Activated naive CD4-positive, alpha-beta T cell treated with anti-CD3 and anti-CD28 coated beads, Interleukin-2, amount 50 U/mL, for 72 hours (primary cell): ENCODE data around the gene TENM3. TPM values are rescaled to one million over a fixed set of nuclear protein-coding genes. Genes with fewer than 3 reads are reported as not detected.
A peak's percentile ranks its signal among the peaks of the same experiment; 100 is the strongest.
"Not testable (repeated sequence)": the region's sequence is repeated elsewhere in the genome, so short reads cannot be mapped to it uniquely, and the experiment has no call there.

Source experiments
- ATAC-seq, 2 donors: fragments of 150-1000 bp; cut with Tn5 transposase; 2 replicates each; pipeline ENCODE4 v1.10.0; 2021; ENCODE audit warnings: mild to moderate bottlenecking in 2 of 2, moderate library complexity in 2 of 2
- DNase-seq, 2 donors: peaks; one replicate each; pipeline ENCODE4 v3.0.0; 2021 to 2022; ENCODE audit warnings: low spot score in 2 of 2
- H3K27ac Mint-ChIP-seq, 2 donors: one replicate each; pipeline ENCODE4 v1.8.0; 2022; ENCODE audit warnings: mild to moderate bottlenecking in 2 of 2, mixed read lengths in 2 of 2
- H3K36me3 Mint-ChIP-seq, 2 donors: one replicate each; pipeline ENCODE4 v1.8.0; 2022; ENCODE audit warnings: mixed read lengths in 2 of 2
- H3K9me3 Mint-ChIP-seq, 2 donors: one replicate each; pipeline ENCODE4 v1.8.0; 2022; ENCODE audit warnings: mixed read lengths in 2 of 2
- total RNA-seq, 2 donors: library from RNA; stranded (reverse); gene quantifications; one replicate each; pipeline ENCODE4 v1.2.3, GENCODE V29; 2022

TENM3 gene
- total RNA-seq, 2 donors from 2014 or later, result not detected

DNA sequence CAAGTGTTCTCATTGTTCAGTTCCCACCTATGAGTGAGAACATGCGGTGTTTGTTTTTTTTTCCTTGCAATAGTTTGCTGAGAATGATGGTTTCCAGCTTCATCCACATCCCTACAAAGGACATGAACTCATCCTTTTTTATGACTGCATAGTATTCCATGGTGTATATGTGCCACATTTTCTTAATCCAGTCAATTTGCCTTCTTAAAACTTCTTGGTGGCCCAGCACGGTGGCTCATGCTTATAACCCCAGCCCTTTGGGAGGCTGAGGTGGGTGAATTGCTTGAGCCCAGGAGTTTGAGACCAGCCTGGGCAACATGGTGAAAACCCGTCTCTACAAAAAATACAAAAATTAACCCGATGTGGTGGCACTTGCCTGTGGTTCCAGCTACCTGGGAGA is 942 bp upstream of the TENM3 start:
- DNase-seq, ATAC-seq, H3K27ac Mint-ChIP-seq: not testable (repeated sequence)
- Mint-ChIP-seq H3K36me3 (peaks cover 0 to 12% of the 10 kb centered on the region in 2 donors), H3K9me3 (peaks cover 16 to 21% of the 10 kb centered on the region in 2 donors)

DNA sequence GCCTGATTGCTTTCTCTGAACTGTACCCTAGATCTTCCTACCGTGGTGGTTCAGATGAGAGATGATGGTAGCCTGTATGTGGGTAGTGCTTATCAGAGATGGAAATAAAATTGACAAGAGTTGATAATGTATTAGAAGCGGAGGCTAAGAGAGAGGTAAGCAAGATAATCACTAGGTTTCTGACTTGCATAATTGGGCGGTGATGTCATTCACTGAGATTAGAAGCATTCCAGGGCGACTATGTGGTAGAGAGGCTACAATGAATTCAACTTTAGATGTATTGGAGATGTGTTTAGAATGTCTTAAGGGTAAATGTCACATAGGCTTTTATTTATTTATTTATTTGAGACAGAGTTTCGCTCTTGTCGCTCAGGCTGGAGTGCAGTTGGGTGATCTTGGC is 415 bp upstream of the TENM3 start:
- peaks cover 0 to 12% of the 10 kb centered on the region in 2 donors for H3K36me3 Mint-ChIP-seq
- DNase-seq (no peak), ATAC-seq (no peak)
- H3K27ac Mint-ChIP-seq, result no peak overlapping the region
- H3K9me3 Mint-ChIP-seq, result peaks cover 16 to 21% of the 10 kb centered on the region in 2 donors

DNA sequence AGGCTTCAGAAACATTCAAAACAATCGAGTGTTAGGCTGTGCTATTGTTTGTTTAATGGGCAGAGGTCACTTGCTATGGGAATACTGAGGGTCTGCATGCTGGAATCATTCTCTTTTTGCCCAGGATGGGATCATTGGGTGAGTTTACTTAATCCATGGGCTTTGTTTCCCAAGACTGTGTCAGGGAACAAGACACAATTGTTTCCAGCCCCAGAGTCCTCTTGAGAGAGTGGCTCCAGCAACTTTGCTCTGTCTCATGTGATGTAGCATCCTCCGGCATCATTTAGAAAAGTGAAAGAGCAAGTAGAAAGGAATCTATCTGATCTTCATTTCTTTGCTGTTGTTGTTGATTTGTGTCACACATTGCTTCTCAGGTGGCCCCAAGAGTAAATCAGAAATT is 1.8 kb downstream of the TENM3 start:
- no peak for DNase-seq
- no peak overlapping the region for H3K27ac Mint-ChIP-seq
- H3K36me3 Mint-ChIP-seq, result peaks cover 0 to 12% of the 10 kb centered on the region in 2 donors
- no peak for ATAC-seq
- H3K9me3 Mint-ChIP-seq, result peaks cover 16 to 20% of the 10 kb centered on the region in 2 donors

DNA sequence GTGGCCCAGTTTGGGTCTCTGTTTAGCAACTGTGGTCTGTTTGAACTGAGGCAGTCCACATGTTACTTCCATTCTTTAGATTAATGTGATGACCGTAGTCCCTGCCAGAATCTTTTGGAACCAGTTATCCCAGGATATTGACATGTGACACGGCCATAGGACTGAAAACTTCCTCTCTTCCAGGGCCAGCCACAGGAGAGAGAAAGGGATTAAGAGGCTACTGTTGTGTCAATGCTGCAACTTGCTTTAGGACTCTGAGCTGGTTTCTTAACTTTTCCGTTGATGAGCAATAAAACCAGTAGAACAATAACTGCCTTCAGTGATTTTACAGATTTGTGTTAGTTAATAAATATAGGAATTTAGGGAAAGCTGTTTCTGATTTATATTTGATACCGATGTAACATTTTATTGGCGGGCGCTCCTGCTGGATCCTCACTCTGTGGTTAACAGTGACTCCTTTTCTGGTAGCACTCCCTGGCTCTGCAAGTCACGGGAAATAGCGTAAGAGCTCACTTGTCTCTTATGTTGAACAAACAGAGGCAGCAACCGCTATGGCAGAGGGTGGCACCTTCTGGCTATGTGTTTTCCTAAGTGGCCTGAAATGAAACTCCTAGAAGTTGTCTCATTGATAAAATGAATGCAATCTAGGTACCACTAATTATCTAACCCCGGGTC is 2.5 kb downstream of the TENM3 start:
- H3K36me3 Mint-ChIP-seq, result peaks cover 0 to 12% of the 10 kb centered on the region in 2 donors
- peak overlapping the region in 1 of 2 donors; percentile 44 for H3K27ac Mint-ChIP-seq
- DNase-seq (no peak), ATAC-seq (no peak)
- peaks cover 16 to 19% of the 10 kb centered on the region in 2 donors for H3K9me3 Mint-ChIP-seq

DNA sequence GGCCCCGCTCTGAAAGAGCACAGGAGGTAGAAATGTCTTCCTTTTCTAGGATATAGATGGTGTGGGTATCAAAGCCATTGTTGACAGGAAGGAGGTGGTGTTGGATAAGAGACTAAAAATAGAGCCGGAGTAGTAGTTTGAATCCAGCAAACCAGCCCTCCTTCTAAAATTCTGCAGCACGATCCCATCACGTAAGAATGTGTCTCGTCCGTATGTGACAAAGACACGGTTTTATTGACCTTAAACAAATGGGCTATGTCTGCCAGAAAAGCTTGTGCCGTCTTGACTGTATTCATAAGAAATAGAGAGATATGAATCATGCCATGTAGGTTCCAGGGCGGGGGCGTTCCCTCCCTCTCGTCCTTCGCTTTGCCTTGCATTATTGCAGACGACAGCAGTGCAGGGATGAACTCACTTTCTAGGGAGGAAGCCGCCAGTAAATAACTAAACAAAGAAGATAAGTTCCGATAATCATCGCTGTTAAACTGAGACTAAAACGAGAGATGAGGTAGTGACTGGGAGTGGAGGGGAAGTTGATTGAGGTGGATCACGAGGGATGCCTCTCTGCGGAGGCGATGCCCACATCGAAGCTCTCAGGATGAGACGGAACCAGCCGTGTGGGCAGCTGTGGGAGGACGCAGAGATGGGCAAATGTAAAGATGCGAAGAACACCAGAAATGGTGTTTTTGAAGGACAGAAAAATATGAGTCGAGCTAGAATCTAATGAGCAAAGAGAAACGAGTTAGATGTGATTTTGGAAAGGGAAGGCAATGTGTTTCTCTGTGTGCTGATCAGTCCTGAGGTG is 3.4 kb downstream of the TENM3 start:
- peaks cover 0 to 12% of the 10 kb centered on the region in 2 donors for H3K36me3 Mint-ChIP-seq
- ATAC-seq, result no peak
- no peak overlapping the region for H3K27ac Mint-ChIP-seq
- H3K9me3 Mint-ChIP-seq, result peaks cover 16 to 19% of the 10 kb centered on the region in 2 donors
- DNase-seq, result no peak

DNA sequence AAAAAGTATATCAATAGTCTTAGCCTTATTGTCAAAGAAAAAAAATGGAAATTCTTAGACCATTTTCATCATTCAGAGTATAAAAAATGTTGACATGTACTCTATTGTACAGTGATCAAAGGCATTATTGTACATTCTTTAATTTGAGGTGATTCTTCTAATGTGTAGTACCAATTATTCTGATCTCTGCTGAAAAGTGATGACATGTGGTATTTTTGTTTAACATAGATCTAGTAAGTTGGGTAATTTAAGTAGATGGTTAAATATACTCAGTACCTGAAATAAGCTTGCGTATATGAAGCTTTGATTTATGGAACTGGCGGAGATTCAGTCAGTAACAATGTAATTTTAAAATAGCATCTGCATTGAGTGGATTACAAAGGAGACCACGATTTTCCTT is 5.1 kb downstream of the TENM3 start:
- no peak for DNase-seq
- no peak for ATAC-seq
- peaks cover 0 to 9% of the 10 kb centered on the region in 2 donors for H3K36me3 Mint-ChIP-seq
- H3K27ac Mint-ChIP-seq, result no peak overlapping the region
- H3K9me3 Mint-ChIP-seq, result peaks cover 12% of the 10 kb centered on the region in 2 donors

DNA sequence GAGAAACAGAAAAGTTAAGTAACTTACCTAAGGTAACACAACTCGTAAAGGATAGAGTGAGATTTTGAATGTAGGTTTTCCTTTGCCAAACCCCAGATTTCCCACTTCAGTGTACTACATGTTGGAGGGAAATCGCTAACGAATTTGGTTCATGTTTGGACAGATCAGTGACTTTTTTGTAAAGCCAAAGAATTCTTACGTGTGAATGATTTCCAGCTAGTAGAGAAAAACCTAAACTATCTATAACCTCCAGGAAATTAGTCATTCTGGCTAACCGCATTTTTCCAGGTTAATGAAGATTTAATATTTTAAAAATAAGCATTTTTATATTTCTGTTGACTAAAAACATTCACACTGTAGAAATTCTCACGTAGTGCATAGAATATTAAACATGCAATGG is 7.2 kb downstream of the TENM3 start:
- ATAC-seq, result no peak
- no peak for DNase-seq
- no peak overlapping the region for H3K27ac Mint-ChIP-seq
- H3K9me3 Mint-ChIP-seq, result peaks cover 7 to 9% of the 10 kb centered on the region in 2 donors
- H3K36me3 Mint-ChIP-seq, result peaks cover 0 to 6% of the 10 kb centered on the region in 2 donors

DNA sequence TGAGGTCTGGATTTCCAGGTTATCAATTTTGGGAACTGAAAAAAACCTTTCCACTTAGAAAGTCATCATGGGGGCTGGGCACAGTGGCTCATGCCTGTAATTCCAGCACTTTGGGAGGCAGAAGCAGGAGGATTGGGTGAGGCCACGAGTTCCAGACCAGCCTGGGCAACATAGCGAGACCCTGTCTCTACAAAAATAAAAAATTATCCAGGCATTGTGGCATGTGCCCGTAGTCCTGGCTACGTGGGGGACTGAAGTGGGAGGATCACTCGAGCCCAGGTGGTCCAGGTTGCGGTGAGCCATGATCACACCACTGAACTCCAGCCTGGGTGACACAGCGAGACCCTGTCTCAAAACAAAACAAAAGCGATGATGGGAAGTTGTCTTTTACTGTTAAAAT is 7.9 kb downstream of the TENM3 start:
- DNase-seq (no peak), ATAC-seq (no peak)
- Mint-ChIP-seq H3K9me3 (peaks cover 7% of the 10 kb centered on the region in 2 donors), H3K36me3 (peaks cover 0 to 6% of the 10 kb centered on the region in 2 donors), H3K27ac (no peak overlapping the region)

DNA sequence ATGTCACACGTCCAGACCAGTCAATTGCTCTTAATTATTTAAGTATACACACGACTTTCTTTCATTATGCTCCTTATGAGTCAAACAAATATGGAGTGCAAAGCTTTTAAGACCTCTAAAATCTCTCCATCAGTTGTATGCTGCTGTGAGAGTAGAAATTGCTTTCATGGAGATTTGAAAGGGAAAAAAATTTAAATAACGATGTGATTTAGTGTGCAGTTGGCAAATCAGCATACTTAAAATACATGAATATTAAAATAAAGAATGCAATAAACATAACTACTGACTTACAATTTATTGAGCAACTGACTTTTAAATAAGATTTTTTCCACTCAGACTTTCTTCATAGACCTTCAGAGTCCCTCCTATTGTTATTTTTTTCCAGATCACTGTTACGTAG is 9.0 kb downstream of the TENM3 start:
- no peak overlapping the region for H3K27ac Mint-ChIP-seq
- DNase-seq (no peak), ATAC-seq (no peak)
- no peaks in the 10 kb centered on the region for H3K36me3 Mint-ChIP-seq
- H3K9me3 Mint-ChIP-seq, result peaks cover 2% of the 10 kb centered on the region in 2 donors

DNA sequence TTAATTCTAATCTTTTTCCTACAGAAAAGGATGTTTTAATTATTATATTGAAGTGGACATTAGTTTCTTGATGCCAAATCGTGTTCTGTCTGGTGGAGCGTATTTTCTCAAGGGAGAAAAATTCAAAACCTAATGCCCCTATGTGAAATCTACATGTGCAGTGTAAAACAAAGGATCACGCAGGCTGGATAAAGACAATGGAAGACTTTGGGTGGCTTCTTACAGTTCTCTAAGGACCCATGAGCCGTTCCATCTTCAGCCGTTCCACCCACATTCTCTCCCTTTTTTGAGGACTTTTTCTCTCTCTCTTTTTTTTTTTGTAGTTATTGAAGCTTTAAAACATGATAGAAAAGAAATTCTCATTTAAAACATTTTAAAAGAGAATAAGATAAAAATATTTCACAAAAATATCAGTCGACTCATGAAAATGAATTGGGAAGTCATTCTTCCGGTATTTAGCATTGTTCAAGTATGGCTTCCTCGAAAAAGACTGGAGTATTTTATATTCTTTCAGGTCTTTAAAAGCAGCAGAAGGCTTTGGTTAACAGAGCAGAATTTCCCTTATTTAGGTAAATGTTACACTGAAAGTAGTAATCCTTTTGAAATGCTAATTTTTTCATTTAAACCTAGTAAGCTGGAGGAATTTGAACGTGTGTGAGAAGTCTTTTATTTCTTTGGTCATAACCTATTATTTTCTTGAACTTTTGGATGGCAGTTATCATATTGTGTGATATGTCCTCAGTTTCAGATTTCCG is 11.0 kb downstream of the TENM3 start:
- H3K27ac Mint-ChIP-seq, result no peak overlapping the region
- peaks cover 3 to 5% of the 10 kb centered on the region in 2 donors for H3K9me3 Mint-ChIP-seq
- H3K36me3 Mint-ChIP-seq, result no peaks in the 10 kb centered on the region
- DNase-seq, result no peak
- no peak for ATAC-seq

DNA sequence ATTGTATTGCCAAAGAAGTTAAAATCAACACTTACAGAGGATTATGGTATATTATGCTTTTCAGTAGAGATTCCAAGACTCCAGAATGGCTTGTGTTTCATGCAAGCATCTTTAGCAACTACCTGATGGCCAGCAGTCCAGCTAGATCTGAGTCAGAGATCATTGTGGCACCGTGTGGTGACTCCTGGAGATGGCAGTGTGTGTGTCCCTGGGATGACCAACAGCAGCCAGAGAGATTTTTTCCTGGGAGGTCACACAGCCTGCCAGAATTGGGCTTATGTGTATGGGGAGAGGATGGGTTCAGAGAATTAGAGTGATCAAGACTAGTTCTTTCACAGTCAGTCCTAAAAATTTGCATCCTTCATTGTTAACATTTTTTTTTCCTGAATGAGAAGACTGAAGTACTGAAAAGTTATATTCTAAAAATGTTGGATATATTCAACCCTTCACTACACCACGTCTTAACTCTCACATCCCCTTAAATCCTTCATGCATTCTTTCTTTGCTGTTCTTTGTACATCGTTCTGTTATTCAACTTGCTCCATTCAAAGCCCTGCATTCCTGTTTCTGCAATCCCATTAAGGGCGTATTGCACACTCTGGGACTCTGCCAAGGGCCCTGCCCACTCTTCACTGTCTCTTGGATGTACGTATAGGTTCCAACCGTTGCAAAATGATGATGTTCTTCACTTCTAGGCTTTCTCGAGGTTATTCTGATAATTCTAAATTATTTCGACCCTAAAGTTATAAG is 12.4 kb downstream of the TENM3 start:
- Mint-ChIP-seq H3K9me3 (peaks cover 5 to 7% of the 10 kb centered on the region in 2 donors), H3K27ac (no peak overlapping the region), H3K36me3 (no peaks in the 10 kb centered on the region)
- DNase-seq (no peak), ATAC-seq (no peak)

DNA sequence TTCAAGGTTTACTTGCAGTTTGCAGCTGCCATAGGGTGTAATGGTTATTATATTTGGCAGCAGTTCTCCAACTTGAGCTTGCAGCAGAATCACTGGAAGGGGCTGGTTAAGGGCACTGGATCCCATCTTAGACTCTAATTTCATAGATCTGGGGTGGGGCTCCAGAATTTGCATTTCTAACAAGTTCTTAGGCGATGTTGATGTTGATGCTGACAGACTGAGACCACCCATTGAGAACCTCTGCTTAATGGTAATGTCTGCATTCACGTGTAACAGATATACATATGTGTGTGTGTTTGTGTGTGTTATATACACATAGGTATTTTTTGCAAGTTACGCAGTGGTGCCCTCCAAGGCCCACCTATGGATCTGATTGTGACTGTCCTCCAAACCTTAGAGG is 13.8 kb downstream of the TENM3 start:
- Mint-ChIP-seq H3K27ac (no peak overlapping the region), H3K9me3 (peaks cover 5 to 7% of the 10 kb centered on the region in 2 donors), H3K36me3 (no peaks in the 10 kb centered on the region)
- DNase-seq (no peak), ATAC-seq (no peak)

DNA sequence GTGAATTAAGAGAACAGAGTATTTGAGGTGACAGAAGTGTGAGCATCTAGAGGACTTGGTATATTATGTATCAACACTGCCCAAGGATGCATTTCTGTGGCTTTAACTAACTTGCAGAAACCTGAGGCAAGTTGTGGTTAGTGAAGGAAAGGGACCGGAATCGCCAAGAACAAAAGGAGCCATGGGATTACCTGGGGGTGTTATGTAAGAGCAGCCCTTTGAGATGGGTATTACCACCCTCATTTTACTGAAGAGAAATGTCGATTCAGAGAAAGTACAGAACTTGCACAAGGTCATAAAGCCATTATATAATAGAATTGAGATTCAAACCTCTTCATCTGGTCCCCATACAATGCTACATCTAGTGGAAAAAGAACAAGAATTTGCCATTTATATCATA is 14.3 kb downstream of the TENM3 start:
- peaks cover 5 to 7% of the 10 kb centered on the region in 2 donors for H3K9me3 Mint-ChIP-seq
- DNase-seq, result no peak
- H3K27ac Mint-ChIP-seq, result no peak overlapping the region
- no peaks in the 10 kb centered on the region for H3K36me3 Mint-ChIP-seq
- no peak for ATAC-seq

DNA sequence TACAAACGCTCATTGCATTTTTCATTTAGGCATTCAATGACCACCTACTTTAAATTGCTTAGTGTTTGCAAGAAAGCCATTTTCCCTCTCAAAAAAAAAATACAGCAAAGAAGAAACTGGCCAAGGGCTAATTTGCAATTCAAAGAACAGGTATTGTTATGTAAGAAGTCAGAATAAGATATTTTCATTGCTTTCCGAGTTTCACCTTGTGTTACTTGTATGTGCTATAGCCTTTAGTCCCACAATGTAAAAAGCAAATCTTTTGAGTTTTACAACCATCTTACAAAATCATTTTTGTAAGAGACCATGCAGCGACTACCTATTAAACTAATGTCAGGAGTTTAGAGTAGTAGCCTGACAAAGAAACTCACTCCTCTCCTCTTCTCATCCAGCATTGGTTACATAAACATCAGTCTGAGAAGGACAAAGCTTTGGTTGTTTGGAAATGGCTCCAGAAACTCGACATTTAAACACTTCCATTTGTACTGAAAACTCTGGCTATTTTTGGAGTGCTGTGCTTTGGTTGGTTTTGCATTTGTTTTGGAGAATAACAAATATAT is 15.3 kb downstream of the TENM3 start:
- Mint-ChIP-seq H3K27ac (no peak overlapping the region), H3K36me3 (no peaks in the 10 kb centered on the region), H3K9me3 (peaks cover 5 to 7% of the 10 kb centered on the region in 2 donors)
- ATAC-seq (no peak), DNase-seq (no peak)

DNA sequence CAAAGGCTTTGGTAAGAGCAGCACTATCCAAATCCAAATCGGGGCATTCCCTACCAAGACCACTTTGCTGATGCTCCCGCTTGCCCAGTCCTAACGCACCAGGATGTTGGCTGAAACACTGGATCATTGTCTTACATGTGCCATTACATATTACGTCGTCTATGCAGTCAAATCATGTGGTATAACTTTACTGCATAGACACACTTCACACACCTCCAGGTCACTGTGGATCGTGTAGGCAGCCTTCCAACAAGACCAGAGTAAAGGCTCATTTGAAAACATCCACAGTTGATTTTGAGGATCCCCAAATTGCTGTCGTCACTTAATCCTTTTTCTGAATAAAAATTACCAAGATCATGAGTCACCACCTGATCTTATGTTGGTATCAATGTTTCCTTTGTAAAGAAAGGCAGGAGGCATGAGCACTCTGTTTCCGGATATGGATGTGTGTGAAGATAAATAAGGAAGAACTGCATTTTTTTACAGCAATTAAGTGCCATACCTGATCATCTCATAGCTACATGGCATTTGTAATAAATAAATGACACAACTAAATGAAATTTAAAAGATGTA is 18.5 kb downstream of the TENM3 start:
- Mint-ChIP-seq H3K9me3 (peaks cover 5 to 7% of the 10 kb centered on the region in 2 donors), H3K36me3 (no peaks in the 10 kb centered on the region), H3K27ac (no peak overlapping the region)
- ATAC-seq (no peak), DNase-seq (no peak)

DNA sequence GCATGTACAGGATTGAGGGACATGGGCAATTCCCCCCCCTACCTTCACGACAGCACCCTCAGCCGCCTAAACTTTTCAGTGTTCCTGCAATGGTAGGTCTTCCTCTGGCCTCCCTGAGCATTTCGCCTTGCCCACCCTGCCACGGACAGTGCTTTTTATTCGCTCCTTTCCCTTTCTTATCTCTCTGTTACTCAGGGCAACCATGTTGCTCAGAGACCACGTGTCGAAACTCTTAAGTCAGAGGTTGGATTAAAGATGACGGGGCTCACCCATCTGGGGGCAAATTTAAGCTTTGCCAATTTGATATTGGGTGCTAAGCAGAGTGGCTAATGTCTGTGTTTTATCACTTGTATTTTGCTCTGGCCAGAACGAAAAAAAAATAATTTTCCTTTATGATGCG is 20.4 kb downstream of the TENM3 start:
- Mint-ChIP-seq H3K27ac (no peak overlapping the region), H3K36me3 (no peaks in the 10 kb centered on the region)
- DNase-seq, result no peak

More for the DNA sequence above, 20.4 kb downstream of the TENM3 start:
- ATAC-seq, result no peak
- peaks cover 0 to 4% of the 10 kb centered on the region in 2 donors for H3K9me3 Mint-ChIP-seq
